HepG2 (cell line): Measurements from ENCODE around the gene RAPGEF5. TPM values are rescaled to one million over a fixed set of nuclear protein-coding genes. Genes with fewer than 3 reads are reported as not detected.

Experiments
- ARNT ChIP-seq: fragments of 450-650 bp; IDR thresholded peaks from 2 replicates; pipeline ENCODE4 v1.6.1; 2017
- BHLHE40 ChIP-seq: IDR thresholded peaks from 2 replicates; pipeline ENCODE4 v1.6.1; 2011; ENCODE audit warnings: low read length, improper control_type of control experiment
- CHD2 ChIP-seq: IDR thresholded peaks from 2 replicates; pipeline ENCODE4 v1.6.1; 2011; ENCODE audit warnings: low read depth, low read length, improper control_type of control experiment
- FOXA1 ChIP-seq, 2 experiments: fragments of 450-650 bp in 1 of 2; sonication (generic) in 1 of 2; formaldehyde crosslinking in 1 of 2; IDR thresholded peaks; 2 replicates each; pipeline versions ENCODE4 v1.4.0 to v1.6.1; 2016 to 2020; ENCODE audit warnings: missing genetic modification reagents in 1 of 2
- GTF2F1 ChIP-seq: fragments of 150-350 bp; IDR thresholded peaks from 2 replicates; pipeline ENCODE4 v1.6.1; 2014; ENCODE audit warnings: low read length
- MAFK ChIP-seq, 2 experiments: IDR thresholded peaks in 1 of 2; conservative IDR thresholded peaks in 1 of 2; 2 replicates each; pipeline ENCODE4 v1.6.1; 2011; ENCODE audit warnings: improper control_type of control experiment in 2 of 2, low read length in 2 of 2
- NCOA5 ChIP-seq: sonication (generic); formaldehyde crosslinking; IDR thresholded peaks from 2 replicates; pipeline ENCODE4 v1.4.0; 2020; ENCODE audit warnings: missing genetic modification reagents
- NFE2L2 ChIP-seq: fragments of 150-350 bp; IDR thresholded peaks from 2 replicates; pipeline ENCODE4 v1.6.1; 2014; ENCODE audit warnings: low read length
- ONECUT2 ChIP-seq: sonication (generic); formaldehyde crosslinking; IDR thresholded peaks from 2 replicates; pipeline ENCODE4 v1.4.0; 2020; ENCODE audit warnings: missing genetic modification reagents
- SMYD3 ChIP-seq: sonication (generic); formaldehyde crosslinking; IDR thresholded peaks from 2 replicates; pipeline ENCODE4 v1.8.1; 2023; ENCODE audit warnings: mild to moderate bottlenecking, missing genetic modification reagents
- SNAPC2 ChIP-seq: sonication (generic); formaldehyde crosslinking; IDR thresholded peaks from 2 replicates; pipeline ENCODE4 v1.8.1; 2022; ENCODE audit warnings: mild to moderate bottlenecking, missing genetic modification reagents
- STAT5B ChIP-seq: sonication (generic); formaldehyde crosslinking; IDR thresholded peaks from 2 replicates; pipeline ENCODE4 v1.4.0; 2020; ENCODE audit warnings: missing genetic modification reagents
- TEAD3 ChIP-seq: optimal IDR thresholded peaks from 2 replicates; pipeline ENCODE3; 2016; ENCODE audit warnings: borderline replicate concordance
- ZNF431 ChIP-seq: sonication (generic); formaldehyde crosslinking; IDR thresholded peaks from 2 replicates; pipeline ENCODE4 v1.9.0; 2022; ENCODE audit warnings: missing genetic modification reagents, low read depth, mild to moderate bottlenecking, borderline replicate concordance
- ZNF501 ChIP-seq: sonication (generic); formaldehyde crosslinking; IDR thresholded peaks from 2 replicates; pipeline ENCODE4 v1.5.1; 2020; ENCODE audit warnings: mild to moderate bottlenecking, moderate library complexity, missing genetic modification reagents
- ZNF569 ChIP-seq: sonication (generic); formaldehyde crosslinking; IDR thresholded peaks from 2 replicates; pipeline ENCODE4 v1.5.0; 2020; ENCODE audit warnings: mild to moderate bottlenecking, missing genetic modification reagents, moderate library complexity, borderline replicate concordance
- ZNF7 ChIP-seq: IDR thresholded peaks from 2 replicates; pipeline ENCODE4 v1.6.1; 2016; ENCODE audit warnings: missing biosample characterization, missing genetic modification reagents
- polyA plus RNA-seq, 8 experiments: library from polyadenylated mRNA; depleted of rRNA in 3 of 8; stranded (reverse) in 7 of 8; unstranded in 1 of 8; fragments of >200 nt; fragmentation: Illumina TruSeq in 4 of 8; extraction: Trizol in 4 of 8; gene quantifications; 2 replicates each; pipeline versions ENCODE4 v1.2.1 to v1.2.3, GENCODE V29; 2011 to 2016; ENCODE audit warnings: low read depth in 4 of 8, missing spikeins in 1 of 8, mixed read lengths in 1 of 8; ENCODE audit not compliant: insufficient read depth in 1 of 8
- total RNA-seq, 5 experiments: library from RNA; depleted of rRNA; stranded (reverse); fragments of >200 nt; fragmentation: Illumina TruSeq; extraction: Trizol; gene quantifications; 2 replicates each; pipeline ENCODE4 v1.2.3, GENCODE V29; 2016; ENCODE audit warnings: low read depth in 1 of 5
- TF ChIP-seq, protein P1 (sequence below): sonication (generic); formaldehyde crosslinking; IDR thresholded peaks from 2 replicates; pipeline ENCODE4 v1.4.0; 2020; ENCODE audit warnings: missing genetic modification reagents
- TF ChIP-seq, protein P2 (sequence below): sonication (generic); formaldehyde crosslinking; IDR thresholded peaks from 2 replicates; pipeline ENCODE4 v1.4.0; 2020; ENCODE audit warnings: missing genetic modification reagents
- TF ChIP-seq, protein P3 (sequence below): sonication (generic); formaldehyde crosslinking; IDR thresholded peaks from 2 replicates; pipeline ENCODE4 v1.8.1; 2023; ENCODE audit warnings: missing genetic modification reagents, mild to moderate bottlenecking, borderline replicate concordance
- TF ChIP-seq, protein P4 (sequence below): sonication (generic); formaldehyde crosslinking; IDR thresholded peaks from 2 replicates; pipeline ENCODE4; 2020; ENCODE audit warnings: missing genetic modification reagents, mild to moderate bottlenecking, borderline replicate concordance
- TF ChIP-seq, protein P5 (sequence below): IDR thresholded peaks from 2 replicates; pipeline ENCODE4 v1.6.1; 2016; ENCODE audit warnings: low read depth, borderline replicate concordance
- TF ChIP-seq, protein P6 (sequence below): sonication (generic); formaldehyde crosslinking; IDR thresholded peaks from 2 replicates; pipeline ENCODE4 v1.9.0; 2021; ENCODE audit warnings: missing genetic modification reagents, mild to moderate bottlenecking, borderline replicate concordance

RAPGEF5 gene
- total and polyA plus RNA-seq, 2 of the 13 experiments (the other 11 are each of a cell fraction or from before 2014, with no cell fraction given), result 17.1 to 23.4 TPM

DNA sequence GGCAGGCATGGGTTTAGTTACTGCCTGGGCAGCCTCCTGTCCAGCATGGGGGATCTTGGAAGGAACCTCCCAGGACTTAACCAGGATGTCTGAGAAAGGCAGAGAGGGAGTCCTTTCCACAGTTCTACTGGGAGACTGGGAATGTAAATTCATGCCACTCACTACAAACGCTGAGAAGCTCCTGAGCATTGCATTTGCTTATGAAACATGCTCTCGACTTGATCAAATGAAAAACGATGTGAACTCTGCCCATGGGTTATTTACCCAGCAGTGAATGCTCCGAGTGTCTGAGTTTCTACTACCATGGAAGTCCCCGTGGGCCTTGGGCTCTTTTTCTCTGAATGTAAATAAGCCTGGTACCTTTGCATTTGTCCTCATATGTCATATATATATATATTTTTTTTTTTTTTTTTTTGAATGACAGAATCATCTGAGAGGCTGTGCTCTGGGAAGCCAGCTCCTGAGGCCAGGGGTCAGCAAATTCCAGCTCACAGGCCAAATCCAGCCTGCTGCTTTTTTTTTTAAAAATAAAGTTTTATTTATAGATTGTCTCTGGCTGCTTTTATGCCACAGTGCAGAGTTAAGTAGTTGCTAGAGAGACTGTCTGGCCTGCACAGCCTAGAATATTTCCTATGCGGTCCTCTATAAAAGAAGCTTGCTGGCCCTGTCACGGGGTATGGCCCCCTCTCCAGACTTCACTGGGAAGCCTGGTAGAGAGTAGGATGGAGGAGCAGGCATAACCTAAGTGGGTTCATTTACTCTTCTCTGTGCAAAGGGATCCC, 21.4 kb upstream of the RAPGEF5 start (continued):
- TF ChIP-seq, protein P1, sequence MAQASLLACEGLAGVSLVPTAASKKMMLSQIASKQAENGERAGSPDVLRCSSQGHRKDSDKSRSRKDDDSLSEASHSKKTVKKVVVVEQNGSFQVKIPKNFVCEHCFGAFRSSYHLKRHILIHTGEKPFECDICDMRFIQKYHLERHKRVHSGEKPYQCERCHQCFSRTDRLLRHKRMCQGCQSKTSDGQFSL (CRISPR knock-in tag), result no peak
- TF ChIP-seq, protein P2, sequence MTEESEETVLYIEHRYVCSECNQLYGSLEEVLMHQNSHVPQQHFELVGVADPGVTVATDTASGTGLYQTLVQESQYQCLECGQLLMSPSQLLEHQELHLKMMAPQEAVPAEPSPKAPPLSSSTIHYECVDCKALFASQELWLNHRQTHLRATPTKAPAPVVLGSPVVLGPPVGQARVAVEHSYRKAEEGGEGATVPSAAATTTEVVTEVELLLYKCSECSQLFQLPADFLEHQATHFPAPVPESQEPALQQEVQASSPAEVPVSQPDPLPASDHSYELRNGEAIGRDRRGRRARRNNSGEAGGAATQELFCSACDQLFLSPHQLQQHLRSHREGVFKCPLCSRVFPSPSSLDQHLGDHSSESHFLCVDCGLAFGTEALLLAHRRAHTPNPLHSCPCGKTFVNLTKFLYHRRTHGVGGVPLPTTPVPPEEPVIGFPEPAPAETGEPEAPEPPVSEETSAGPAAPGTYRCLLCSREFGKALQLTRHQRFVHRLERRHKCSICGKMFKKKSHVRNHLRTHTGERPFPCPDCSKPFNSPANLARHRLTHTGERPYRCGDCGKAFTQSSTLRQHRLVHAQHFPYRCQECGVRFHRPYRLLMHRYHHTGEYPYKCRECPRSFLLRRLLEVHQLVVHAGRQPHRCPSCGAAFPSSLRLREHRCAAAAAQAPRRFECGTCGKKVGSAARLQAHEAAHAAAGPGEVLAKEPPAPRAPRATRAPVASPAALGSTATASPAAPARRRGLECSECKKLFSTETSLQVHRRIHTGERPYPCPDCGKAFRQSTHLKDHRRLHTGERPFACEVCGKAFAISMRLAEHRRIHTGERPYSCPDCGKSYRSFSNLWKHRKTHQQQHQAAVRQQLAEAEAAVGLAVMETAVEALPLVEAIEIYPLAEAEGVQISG (CRISPR knock-in tag), result peak; percentile 28; the same call in 1 of the 2 replicates
- no peak for TF ChIP-seq SNAPC2 (CRISPR knock-in tag)
- no peak for TF ChIP-seq GTF2F1
- TF ChIP-seq ZNF7 (CRISPR knock-in tag), result no peak
- TF ChIP-seq ZNF431, result no peak
- TF ChIP-seq STAT5B (CRISPR knock-in tag), result no peak
- TF ChIP-seq, protein P3, sequence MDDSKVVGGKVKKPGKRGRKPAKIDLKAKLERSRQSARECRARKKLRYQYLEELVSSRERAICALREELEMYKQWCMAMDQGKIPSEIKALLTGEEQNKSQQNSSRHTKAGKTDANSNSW (CRISPR knock-in tag), result no peak
- TF ChIP-seq ZNF569 (CRISPR knock-in tag), result no peak
- TF ChIP-seq, protein P4, sequence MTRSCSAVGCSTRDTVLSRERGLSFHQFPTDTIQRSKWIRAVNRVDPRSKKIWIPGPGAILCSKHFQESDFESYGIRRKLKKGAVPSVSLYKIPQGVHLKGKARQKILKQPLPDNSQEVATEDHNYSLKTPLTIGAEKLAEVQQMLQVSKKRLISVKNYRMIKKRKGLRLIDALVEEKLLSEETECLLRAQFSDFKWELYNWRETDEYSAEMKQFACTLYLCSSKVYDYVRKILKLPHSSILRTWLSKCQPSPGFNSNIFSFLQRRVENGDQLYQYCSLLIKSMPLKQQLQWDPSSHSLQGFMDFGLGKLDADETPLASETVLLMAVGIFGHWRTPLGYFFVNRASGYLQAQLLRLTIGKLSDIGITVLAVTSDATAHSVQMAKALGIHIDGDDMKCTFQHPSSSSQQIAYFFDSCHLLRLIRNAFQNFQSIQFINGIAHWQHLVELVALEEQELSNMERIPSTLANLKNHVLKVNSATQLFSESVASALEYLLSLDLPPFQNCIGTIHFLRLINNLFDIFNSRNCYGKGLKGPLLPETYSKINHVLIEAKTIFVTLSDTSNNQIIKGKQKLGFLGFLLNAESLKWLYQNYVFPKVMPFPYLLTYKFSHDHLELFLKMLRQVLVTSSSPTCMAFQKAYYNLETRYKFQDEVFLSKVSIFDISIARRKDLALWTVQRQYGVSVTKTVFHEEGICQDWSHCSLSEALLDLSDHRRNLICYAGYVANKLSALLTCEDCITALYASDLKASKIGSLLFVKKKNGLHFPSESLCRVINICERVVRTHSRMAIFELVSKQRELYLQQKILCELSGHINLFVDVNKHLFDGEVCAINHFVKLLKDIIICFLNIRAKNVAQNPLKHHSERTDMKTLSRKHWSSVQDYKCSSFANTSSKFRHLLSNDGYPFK (CRISPR knock-in tag), result no peak
- peak; percentile 77 for TF ChIP-seq FOXA1 (IDR thresholded peaks at IDR 0.05)
- TF ChIP-seq FOXA1 (CRISPR knock-in tag; IDR thresholded peaks at IDR 0.05), result peak; percentile 94
- TF ChIP-seq, protein P5, sequence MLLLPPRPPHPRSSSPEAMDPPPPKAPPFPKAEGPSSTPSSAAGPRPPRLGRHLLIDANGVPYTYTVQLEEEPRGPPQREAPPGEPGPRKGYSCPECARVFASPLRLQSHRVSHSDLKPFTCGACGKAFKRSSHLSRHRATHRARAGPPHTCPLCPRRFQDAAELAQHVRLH (CRISPR knock-in tag), result no peak
- TF ChIP-seq, protein P6, sequence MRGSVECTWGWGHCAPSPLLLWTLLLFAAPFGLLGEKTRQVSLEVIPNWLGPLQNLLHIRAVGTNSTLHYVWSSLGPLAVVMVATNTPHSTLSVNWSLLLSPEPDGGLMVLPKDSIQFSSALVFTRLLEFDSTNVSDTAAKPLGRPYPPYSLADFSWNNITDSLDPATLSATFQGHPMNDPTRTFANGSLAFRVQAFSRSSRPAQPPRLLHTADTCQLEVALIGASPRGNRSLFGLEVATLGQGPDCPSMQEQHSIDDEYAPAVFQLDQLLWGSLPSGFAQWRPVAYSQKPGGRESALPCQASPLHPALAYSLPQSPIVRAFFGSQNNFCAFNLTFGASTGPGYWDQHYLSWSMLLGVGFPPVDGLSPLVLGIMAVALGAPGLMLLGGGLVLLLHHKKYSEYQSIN (CRISPR knock-in tag), result no peak
- peak; percentile 69 for TF ChIP-seq TEAD3 (CRISPR knock-in tag)
- TF ChIP-seq MAFK (conservative IDR thresholded peaks at IDR 0.05 in 1 of 2, IDR thresholded peaks at IDR 0.05 in 1 of 2; ENCODE audit: low read length in 2 of 2), result no peak
- no peak for TF ChIP-seq CHD2
- no peak for TF ChIP-seq ARNT
- no peak for TF ChIP-seq BHLHE40
- no peak for TF ChIP-seq ONECUT2 (CRISPR knock-in tag)
- no peak for TF ChIP-seq NCOA5 (CRISPR knock-in tag)
- no peak for TF ChIP-seq NFE2L2
- no peak for TF ChIP-seq ZNF501 (CRISPR knock-in tag)
- TF ChIP-seq SMYD3 (CRISPR knock-in tag), result no peak
